Measurements from ENCODE around the gene SLC39A11. TPM values are rescaled to one million over a fixed set of nuclear protein-coding genes. Genes with fewer than 3 reads are reported as not detected.

Gene SLC39A11
- total RNA-seq, 1 donor from 2014 or later, result 21.5 TPM

GRCh38 chr17:72723711-72724110, 368.8 kb downstream of the SLC39A11 start:
- Mint-ChIP-seq H3K27ac (ENCODE audit: unreplicated experiment) (no peak overlapping the region), H3K9me3 (ENCODE audit: unreplicated experiment) (no peaks in the 10 kb centered on the region), H3K4me3 (ENCODE audit: unreplicated experiment) (no peak overlapping the region), H3K36me3 (ENCODE audit: low read depth, unreplicated experiment) (no peaks in the 10 kb centered on the region), H3K27me3 (ENCODE audit: low read depth, unreplicated experiment) (no peaks in the 10 kb centered on the region), H3K4me1 (ENCODE audit: low read depth, unreplicated experiment) (peaks cover 23% of the 10 kb centered on the region)
- H3K27me3 ChIP-seq (ENCODE audit: insufficient read depth, low read length), result no peaks in the 10 kb centered on the region
- no peak overlapping the region for H3K4me3 ChIP-seq (ENCODE audit: insufficient read depth, low read depth, low read length)
- H3K4me1 ChIP-seq (ENCODE audit: insufficient read depth, low read length), result peaks cover 31% of the 10 kb centered on the region
- TF ChIP-seq, protein P1, sequence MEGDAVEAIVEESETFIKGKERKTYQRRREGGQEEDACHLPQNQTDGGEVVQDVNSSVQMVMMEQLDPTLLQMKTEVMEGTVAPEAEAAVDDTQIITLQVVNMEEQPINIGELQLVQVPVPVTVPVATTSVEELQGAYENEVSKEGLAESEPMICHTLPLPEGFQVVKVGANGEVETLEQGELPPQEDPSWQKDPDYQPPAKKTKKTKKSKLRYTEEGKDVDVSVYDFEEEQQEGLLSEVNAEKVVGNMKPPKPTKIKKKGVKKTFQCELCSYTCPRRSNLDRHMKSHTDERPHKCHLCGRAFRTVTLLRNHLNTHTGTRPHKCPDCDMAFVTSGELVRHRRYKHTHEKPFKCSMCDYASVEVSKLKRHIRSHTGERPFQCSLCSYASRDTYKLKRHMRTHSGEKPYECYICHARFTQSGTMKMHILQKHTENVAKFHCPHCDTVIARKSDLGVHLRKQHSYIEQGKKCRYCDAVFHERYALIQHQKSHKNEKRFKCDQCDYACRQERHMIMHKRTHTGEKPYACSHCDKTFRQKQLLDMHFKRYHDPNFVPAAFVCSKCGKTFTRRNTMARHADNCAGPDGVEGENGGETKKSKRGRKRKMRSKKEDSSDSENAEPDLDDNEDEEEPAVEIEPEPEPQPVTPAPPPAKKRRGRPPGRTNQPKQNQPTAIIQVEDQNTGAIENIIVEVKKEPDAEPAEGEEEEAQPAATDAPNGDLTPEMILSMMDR (IDR thresholded peaks at IDR 0.05; ENCODE audit: insufficient read depth, low read depth, low read length), result no peak
- TF ChIP-seq EZH2 (IDR thresholded peaks at IDR 0.05; ENCODE audit: insufficient read depth, low read length), result no peak
- H3K9me3 ChIP-seq (ENCODE audit: insufficient read depth, low read depth, low read length), result no peaks in the 10 kb centered on the region
- no peak overlapping the region for H3K27ac ChIP-seq (ENCODE audit: low read depth, low read length)
- H3K9ac ChIP-seq (ENCODE audit: low read length), result no peak overlapping the region
- no peak for FAIRE-seq
- no peaks in the 10 kb centered on the region for H4K20me1 ChIP-seq (ENCODE audit: insufficient read depth, low read length)
- H3K4me2 ChIP-seq (ENCODE audit: low read length), result no peak overlapping the region
- H3K79me2 ChIP-seq (ENCODE audit: insufficient read depth, low read length), result no peaks in the 10 kb centered on the region
- DNase-seq (ENCODE audit: low read depth), result no peak
- no peaks in the 10 kb centered on the region for H3K36me3 ChIP-seq (ENCODE audit: insufficient read depth, low read length)
- H2AFZ ChIP-seq (ENCODE audit: low read depth, low read length), result no peak overlapping the region

DNA sequence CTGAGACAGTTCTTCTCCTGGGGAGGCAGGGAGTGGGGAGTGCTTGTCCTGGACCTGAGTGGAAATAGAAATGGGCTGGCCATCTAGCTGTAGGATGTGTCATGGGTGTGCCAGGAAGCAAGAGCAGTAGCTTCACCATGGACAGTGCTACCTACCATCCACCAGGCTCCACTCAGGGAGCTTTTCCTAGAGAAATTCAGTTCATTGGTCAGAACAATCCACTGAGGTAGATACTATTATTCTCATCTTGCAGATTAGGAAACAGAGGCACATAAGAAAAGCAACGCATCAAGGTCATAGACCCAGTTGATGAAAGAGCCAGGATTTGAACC, 372.0 kb downstream of the SLC39A11 start:
- FAIRE-seq (no peak), DNase-seq (ENCODE audit: low read depth) (no peak)
- Mint-ChIP-seq H3K9me3 (ENCODE audit: unreplicated experiment) (no peaks in the 10 kb centered on the region), H3K36me3 (ENCODE audit: low read depth, unreplicated experiment) (no peaks in the 10 kb centered on the region), H3K27me3 (ENCODE audit: low read depth, unreplicated experiment) (no peaks in the 10 kb centered on the region), H3K4me3 (ENCODE audit: unreplicated experiment) (no peak overlapping the region), H3K27ac (ENCODE audit: unreplicated experiment) (no peak overlapping the region), H3K4me1 (ENCODE audit: low read depth, unreplicated experiment) (peaks cover 36% of the 10 kb centered on the region)
- no peaks in the 10 kb centered on the region for H4K20me1 ChIP-seq (ENCODE audit: insufficient read depth, low read length)
- H3K9ac ChIP-seq (ENCODE audit: low read length), result no peak overlapping the region
- H3K4me1 ChIP-seq (ENCODE audit: insufficient read depth, low read length), result peaks cover 45% of the 10 kb centered on the region
- no peak overlapping the region for H3K4me2 ChIP-seq (ENCODE audit: low read length)
- no peaks in the 10 kb centered on the region for H3K9me3 ChIP-seq (ENCODE audit: insufficient read depth, low read depth, low read length)
- no peak overlapping the region for H3K4me3 ChIP-seq (ENCODE audit: insufficient read depth, low read depth, low read length)
- no peak overlapping the region for H3K27ac ChIP-seq (ENCODE audit: low read depth, low read length)
- no peaks in the 10 kb centered on the region for H3K36me3 ChIP-seq (ENCODE audit: insufficient read depth, low read length)
- H3K27me3 ChIP-seq (ENCODE audit: insufficient read depth, low read length), result no peaks in the 10 kb centered on the region
- no peaks in the 10 kb centered on the region for H3K79me2 ChIP-seq (ENCODE audit: insufficient read depth, low read length)
- no peak overlapping the region for H2AFZ ChIP-seq (ENCODE audit: low read depth, low read length)
- no peak for TF ChIP-seq EZH2 (IDR thresholded peaks at IDR 0.05; ENCODE audit: insufficient read depth, low read length)
- TF ChIP-seq, protein P1 (IDR thresholded peaks at IDR 0.05; ENCODE audit: insufficient read depth, low read depth, low read length), result no peak

- Mint-ChIP-seq H3K36me3 (ENCODE audit: low read depth, unreplicated experiment) (no peaks in the 10 kb centered on the region), H3K27me3 (ENCODE audit: low read depth, unreplicated experiment) (no peaks in the 10 kb centered on the region), H3K27ac (ENCODE audit: unreplicated experiment) (peak overlapping the region; percentile 47), H3K4me3 (ENCODE audit: unreplicated experiment) (no peak overlapping the region), H3K9me3 (ENCODE audit: unreplicated experiment) (no peaks in the 10 kb centered on the region), H3K4me1 (ENCODE audit: low read depth, unreplicated experiment) (peaks cover 40% of the 10 kb centered on the region)
- Histone ChIP-seq H3K4me2 (ENCODE audit: low read length) (peak overlapping the region; percentile 80), H3K27ac (ENCODE audit: low read depth, low read length) (peak overlapping the region; percentile 65), H3K36me3 (ENCODE audit: insufficient read depth, low read length) (no peaks in the 10 kb centered on the region), H3K4me3 (ENCODE audit: insufficient read depth, low read depth, low read length) (no peak overlapping the region), H3K9me3 (ENCODE audit: insufficient read depth, low read depth, low read length) (no peaks in the 10 kb centered on the region), H2AFZ (ENCODE audit: low read depth, low read length) (peak overlapping the region; percentile 56), H3K79me2 (ENCODE audit: insufficient read depth, low read length) (no peaks in the 10 kb centered on the region), H3K9ac (ENCODE audit: low read length) (peak overlapping the region; percentile 77), H3K4me1 (ENCODE audit: insufficient read depth, low read length) (peaks cover 48% of the 10 kb centered on the region), H3K27me3 (ENCODE audit: insufficient read depth, low read length) (no peaks in the 10 kb centered on the region), H4K20me1 (ENCODE audit: insufficient read depth, low read length) (no peaks in the 10 kb centered on the region)
- FAIRE-seq (no peak), DNase-seq (ENCODE audit: low read depth) (peak; percentile 91)
- TF ChIP-seq, protein P1 (IDR thresholded peaks at IDR 0.05; ENCODE audit: insufficient read depth, low read depth, low read length), result no peak
- no peak for TF ChIP-seq EZH2 (IDR thresholded peaks at IDR 0.05; ENCODE audit: insufficient read depth, low read length)
Observed at GRCh38 chr17:72719578-72720493, 372.7 kb downstream of the SLC39A11 start.

Measured in astrocyte (in vitro differentiated cells and primary cell).